PFSK-1 (cell line): Measurements from ENCODE around the gene RER1.

ENCODE experiments used
- FOXP2 ChIP-seq: optimal IDR thresholded peaks from 2 replicates; pipeline ENCODE3; 2011; ENCODE audit warnings: borderline replicate concordance, control low read depth, inconsistent platforms; ENCODE audit not compliant: insufficient read depth; ENCODE audit errors: extremely low read length, extremely low read depth
- POLR2AphosphoS5 ChIP-seq: IDR thresholded peaks from 2 replicates; pipeline ENCODE4 v1.6.1; 2012; ENCODE audit warnings: low read depth, mild to moderate bottlenecking, control low read depth, low read length, moderate library complexity
- REST ChIP-seq, 2 experiments: IDR thresholded peaks; 2 replicates each; pipeline versions ENCODE4 v1.6.1 to v1.8.0; 2011 to 2012; ENCODE audit warnings: low read depth in 2 of 2, low read length in 2 of 2, control low read depth in 1 of 2, inconsistent platforms in 1 of 2, mild to moderate bottlenecking in 1 of 2, moderate library complexity in 1 of 2; ENCODE audit not compliant: insufficient read depth in 1 of 2
- SIN3A ChIP-seq: IDR thresholded peaks from 2 replicates; pipeline ENCODE4 v1.6.1; 2012; ENCODE audit warnings: mild to moderate bottlenecking, low read length, moderate library complexity, borderline replicate concordance; ENCODE audit not compliant: insufficient read depth
- TAF1 ChIP-seq: IDR thresholded peaks from 2 replicates; pipeline ENCODE4 v1.6.1; 2012; ENCODE audit warnings: low read length, control low read depth, borderline replicate concordance; ENCODE audit not compliant: insufficient read depth

DNA sequence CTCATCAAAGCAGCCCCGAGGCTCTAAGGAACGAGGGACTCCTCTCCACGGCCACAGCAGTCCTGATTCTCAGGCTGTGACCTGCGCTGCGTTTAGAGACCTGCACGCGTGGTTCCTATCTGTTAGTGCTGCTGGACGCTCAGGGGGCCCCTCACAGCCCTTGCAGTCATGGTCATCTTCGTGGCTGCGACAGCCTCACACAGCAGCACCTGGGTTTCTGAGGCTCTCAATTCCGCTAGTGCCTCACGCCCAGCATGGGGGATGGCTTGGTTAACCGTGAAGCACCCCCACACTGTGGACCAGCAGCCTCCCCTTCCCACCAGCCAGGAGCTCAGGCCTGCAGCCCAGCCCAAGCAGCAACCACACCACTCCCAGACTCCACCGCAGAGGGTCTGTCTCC, 8.1 kb upstream of the RER1 start:
- TF ChIP-seq SIN3A, result no peak
- no peak for TF ChIP-seq POLR2AphosphoS5
- TF ChIP-seq TAF1, result no peak
- no peak for TF ChIP-seq REST (IDR thresholded peaks at IDR 0.05; ENCODE audit: insufficient read depth in 1 of 2, low read depth in 2 of 2, low read length in 2 of 2)
- no peak for TF ChIP-seq FOXP2
